CD4-positive, alpha-beta T cell treated with Interleukin-17A for 1 hour (primary cell): ENCODE measurements around the gene ATP6AP2.

Experiments
- DNase-seq: peaks from one replicate; pipeline ENCODE4 v3.0.0-alpha.2; 2020

The ATP6AP2 gene

DNA sequence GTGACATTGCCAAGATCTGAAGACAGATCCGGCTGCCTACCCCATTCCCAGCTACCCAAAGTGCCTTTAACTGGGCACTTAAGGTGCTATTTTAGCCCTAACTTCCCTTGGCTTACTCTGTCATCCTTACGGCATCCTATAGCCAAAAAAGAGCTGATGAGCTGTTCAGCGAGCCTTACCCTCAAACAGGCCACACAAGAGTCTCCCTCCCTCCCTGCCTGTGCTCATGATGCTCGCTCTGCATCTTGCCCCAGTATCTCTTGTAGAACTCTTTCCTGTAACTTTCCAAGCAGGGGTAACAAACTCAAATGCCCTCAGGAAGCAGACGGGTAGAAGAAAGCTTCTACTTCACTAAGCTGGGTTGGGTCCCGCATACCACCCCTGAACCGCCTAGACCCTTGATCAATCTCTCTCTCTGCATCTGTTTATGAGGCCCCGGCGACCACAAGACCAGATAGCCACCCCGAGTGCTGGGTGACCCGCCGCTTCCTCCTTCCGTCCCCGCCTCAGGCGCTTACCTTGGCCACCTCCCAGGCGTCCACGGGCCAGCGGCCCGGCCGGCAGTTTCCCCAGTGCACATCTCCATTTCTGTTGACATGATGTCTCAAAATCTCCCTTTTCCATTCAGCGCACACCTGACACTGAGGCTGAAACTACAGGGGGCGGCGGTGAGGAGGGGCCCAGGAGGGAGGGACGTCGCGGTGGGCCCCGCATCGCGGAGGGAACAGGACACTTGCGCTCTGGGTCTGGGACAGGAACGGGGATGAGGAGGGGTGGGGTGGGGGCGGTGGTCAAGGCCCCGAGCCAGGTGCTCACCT is 65.9 kb downstream of the ATP6AP2 start:
- DNase-seq: peak; percentile 25

DNA sequence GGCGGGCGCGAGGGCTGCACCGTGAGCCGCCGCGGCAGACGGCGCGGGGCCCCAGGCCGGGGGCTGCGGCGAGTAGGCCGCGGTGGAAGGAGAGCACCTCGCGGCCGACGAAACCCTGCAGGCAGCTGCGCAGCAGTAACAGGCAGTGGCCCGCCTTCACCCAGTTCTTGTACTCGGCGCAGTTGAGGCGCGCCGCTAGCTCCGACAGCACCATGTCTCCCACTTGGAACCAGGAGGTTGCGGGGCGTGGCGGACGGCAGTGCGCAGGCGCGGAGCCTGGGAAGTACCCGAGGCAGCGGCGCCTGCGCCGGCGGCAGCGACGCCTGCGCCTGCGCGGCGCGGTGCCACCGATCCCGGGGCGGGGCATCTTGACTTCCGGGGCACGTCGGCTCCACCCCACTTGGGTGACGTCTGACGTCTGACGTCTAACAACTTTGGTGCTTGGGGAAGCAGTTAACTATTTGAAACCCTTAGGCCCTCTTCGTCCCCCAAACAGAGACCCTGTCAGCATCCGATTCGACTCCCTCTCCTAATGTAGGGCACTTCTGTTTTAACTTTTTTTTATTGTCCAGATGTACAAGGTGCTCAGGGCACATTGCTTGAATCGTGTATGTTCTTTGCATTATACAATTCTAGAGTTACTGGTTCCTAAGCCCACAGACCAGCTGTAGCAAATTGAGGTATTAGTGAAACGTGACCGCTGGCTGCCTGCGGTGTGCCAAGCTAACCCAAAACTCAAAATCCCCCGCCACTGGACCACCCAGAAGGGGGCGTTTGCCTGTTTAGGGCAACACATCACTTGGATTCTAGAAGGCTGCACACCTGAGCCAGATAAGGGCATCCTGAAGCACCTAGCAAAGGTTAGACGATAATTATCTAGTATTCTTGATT is 66.8 kb downstream of the ATP6AP2 start, which contains the start of gene CXorf38:
Gene CXorf38, minus strand, starts transcription at position 255 of the 891 bp plus-strand sequence. Its CDS starts 41 bp downstream, at position 214.
- peak; percentile 92 for DNase-seq

DNA sequence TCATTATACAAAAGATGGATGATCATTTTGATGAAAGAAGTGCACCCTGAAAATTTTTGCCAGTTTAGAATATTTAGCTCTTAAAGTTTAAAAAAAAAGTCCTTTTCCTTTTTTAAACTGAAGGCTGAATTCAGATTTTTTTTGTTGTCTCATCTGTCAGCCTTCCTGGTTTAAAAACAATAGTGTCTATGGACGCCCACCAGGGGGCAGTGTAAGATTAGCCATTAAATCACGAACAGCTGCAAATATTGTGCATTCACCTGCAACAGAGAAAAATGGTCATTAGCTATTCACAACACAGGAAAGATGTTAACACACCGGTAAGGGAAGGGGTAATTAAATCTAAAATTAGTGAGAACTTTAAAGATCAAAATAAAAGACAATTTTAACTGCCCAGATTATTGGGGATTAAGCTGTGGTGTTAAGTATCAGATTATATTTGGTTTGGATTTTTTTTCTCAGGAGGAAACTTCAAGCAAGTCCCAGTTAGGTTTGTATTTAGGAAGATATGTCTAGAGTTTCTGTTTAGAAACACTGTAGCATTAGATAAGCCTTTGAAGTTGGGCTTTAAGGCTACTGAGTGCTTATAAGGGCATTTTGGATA is 71.0 kb downstream of the ATP6AP2 start:
- peak; percentile 78 for DNase-seq

DNA sequence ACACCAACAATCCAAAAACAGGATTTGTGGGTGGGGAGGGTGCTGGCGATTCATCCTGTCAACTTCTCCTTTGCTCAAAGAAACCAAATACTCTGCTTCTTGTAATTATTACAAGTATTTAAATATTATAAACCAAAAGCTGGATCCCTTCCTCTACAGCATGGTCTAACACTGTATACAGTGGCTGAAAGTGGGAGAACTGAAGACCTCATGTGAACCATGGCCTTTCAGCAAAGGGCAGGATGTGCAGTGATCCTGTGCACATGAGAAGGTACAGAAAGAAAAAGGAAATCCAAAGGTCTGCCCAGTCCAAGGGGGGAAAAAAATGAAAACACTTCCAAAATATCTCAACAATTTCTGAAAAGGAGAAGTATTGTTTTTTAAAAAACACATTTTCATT is 71.9 kb downstream of the ATP6AP2 start:
- no peak for DNase-seq

DNA sequence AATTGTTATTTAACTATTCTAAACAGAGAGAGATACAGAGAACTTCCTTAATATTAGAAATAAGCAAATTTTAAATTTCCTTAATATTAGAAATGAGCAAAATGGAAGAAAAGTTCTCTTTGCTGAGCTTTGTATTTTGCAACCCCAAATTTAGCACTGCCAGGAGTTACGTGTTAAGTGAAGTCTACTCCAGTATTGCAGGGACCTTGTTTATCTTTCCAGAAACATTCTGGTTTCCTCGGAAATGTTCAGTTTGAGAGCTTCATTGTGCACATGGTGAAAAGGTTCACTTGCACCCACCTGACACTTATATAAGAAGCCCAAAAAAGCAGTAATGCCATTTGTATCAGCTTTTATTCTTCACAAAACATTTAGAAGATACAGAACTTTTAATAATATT is 72.8 kb downstream of the ATP6AP2 start:
- no peak for DNase-seq
